Measurements from ENCODE around the gene MAGI2.

MAGI2 gene

GRCh38 chr7:79308192-79308591 is 145.3 kb downstream of the MAGI2 start:
- DNase-seq (ENCODE audit: low spot score in 2 of 2) = no peak
- Mint-ChIP-seq H3K4me1 (no peaks in the 10 kb centered on the region), H3K27me3 (no peaks in the 10 kb centered on the region), H3K36me3 (ENCODE audit: insufficient read depth) (no peaks in the 10 kb centered on the region), H3K27ac (ENCODE audit: low read depth) (no peak overlapping the region), H3K4me3 (no peak overlapping the region), H3K9me3 (no peaks in the 10 kb centered on the region)
- no peak for ATAC-seq (replicated peaks; ENCODE audit: extremely low read depth, poor library complexity, severe bottlenecking)

- DNase-seq (ENCODE audit: low spot score in 2 of 2) = no peak
- ATAC-seq (replicated peaks; ENCODE audit: extremely low read depth, poor library complexity, severe bottlenecking) = no peak
- no peak overlapping the region for H3K27ac Mint-ChIP-seq (ENCODE audit: low read depth)
- H3K4me1 Mint-ChIP-seq = no peaks in the 10 kb centered on the region
- H3K36me3 Mint-ChIP-seq (ENCODE audit: insufficient read depth) = no peaks in the 10 kb centered on the region
- no peak overlapping the region for H3K4me3 Mint-ChIP-seq
- H3K27me3 Mint-ChIP-seq = no peaks in the 10 kb centered on the region
- H3K9me3 Mint-ChIP-seq = no peaks in the 10 kb centered on the region
Observed at GRCh38 chr7:79307376-79307775, 146.1 kb downstream of the MAGI2 start.

- Mint-ChIP-seq H3K4me1 (no peaks in the 10 kb centered on the region), H3K4me3 (no peak overlapping the region), H3K27ac (ENCODE audit: low read depth) (no peak overlapping the region), H3K36me3 (ENCODE audit: insufficient read depth) (no peaks in the 10 kb centered on the region), H3K27me3 (no peaks in the 10 kb centered on the region), H3K9me3 (peaks cover 11% of the 10 kb centered on the region)
- ATAC-seq (replicated peaks; ENCODE audit: extremely low read depth, poor library complexity, severe bottlenecking) (no peak), DNase-seq (ENCODE audit: low spot score in 2 of 2) (no peak)
Observed at GRCh38 chr7:79304711-79305110, 148.8 kb downstream of the MAGI2 start.

GRCh38 chr7:79302293-79302692 is 151.2 kb downstream of the MAGI2 start:
- DNase-seq (ENCODE audit: low spot score in 2 of 2) = no peak
- H3K9me3 Mint-ChIP-seq = peaks cover 17% of the 10 kb centered on the region
- ATAC-seq (replicated peaks; ENCODE audit: extremely low read depth, poor library complexity, severe bottlenecking) = no peak
- H3K27ac Mint-ChIP-seq (ENCODE audit: low read depth) = no peak overlapping the region
- H3K4me3 Mint-ChIP-seq = no peak overlapping the region
- no peaks in the 10 kb centered on the region for H3K4me1 Mint-ChIP-seq
- H3K36me3 Mint-ChIP-seq (ENCODE audit: insufficient read depth) = no peaks in the 10 kb centered on the region
- H3K27me3 Mint-ChIP-seq = no peaks in the 10 kb centered on the region

- Mint-ChIP-seq H3K27me3 (no peaks in the 10 kb centered on the region), H3K4me3 (no peak overlapping the region), H3K4me1 (no peaks in the 10 kb centered on the region), H3K9me3 (peaks cover 21% of the 10 kb centered on the region), H3K36me3 (ENCODE audit: insufficient read depth) (no peaks in the 10 kb centered on the region), H3K27ac (ENCODE audit: low read depth) (no peak overlapping the region)
- DNase-seq (ENCODE audit: low spot score in 2 of 2) (no peak), ATAC-seq (replicated peaks; ENCODE audit: extremely low read depth, poor library complexity, severe bottlenecking) (no peak)
Observed at GRCh38 chr7:79301419-79301818, 152.0 kb downstream of the MAGI2 start.

- no peaks in the 10 kb centered on the region for H3K4me1 Mint-ChIP-seq
- ATAC-seq (replicated peaks; ENCODE audit: extremely low read depth, poor library complexity, severe bottlenecking) (no peak), DNase-seq (ENCODE audit: low spot score in 2 of 2) (no peak)
- H3K27me3 Mint-ChIP-seq = no peaks in the 10 kb centered on the region
- H3K27ac Mint-ChIP-seq (ENCODE audit: low read depth) = no peak overlapping the region
- no peak overlapping the region for H3K4me3 Mint-ChIP-seq
- peaks cover 23% of the 10 kb centered on the region for H3K9me3 Mint-ChIP-seq
- H3K36me3 Mint-ChIP-seq (ENCODE audit: insufficient read depth) = no peaks in the 10 kb centered on the region
Observed at GRCh38 chr7:79300573-79300972, 152.9 kb downstream of the MAGI2 start.

GRCh38 chr7:79298145-79298760 is 155.2 kb downstream of the MAGI2 start:
- Mint-ChIP-seq H3K27ac (ENCODE audit: low read depth) (no peak overlapping the region), H3K27me3 (no peaks in the 10 kb centered on the region), H3K9me3 (peaks cover 23% of the 10 kb centered on the region), H3K4me3 (no peak overlapping the region), H3K4me1 (no peaks in the 10 kb centered on the region), H3K36me3 (ENCODE audit: insufficient read depth) (no peaks in the 10 kb centered on the region)
- no peak for ATAC-seq (replicated peaks; ENCODE audit: extremely low read depth, poor library complexity, severe bottlenecking)
- DNase-seq (ENCODE audit: low spot score in 2 of 2) = no peak

- DNase-seq (ENCODE audit: low spot score in 2 of 2) (no peak), ATAC-seq (replicated peaks; ENCODE audit: extremely low read depth, poor library complexity, severe bottlenecking) (no peak)
- peaks cover 26% of the 10 kb centered on the region for H3K9me3 Mint-ChIP-seq
- H3K4me1 Mint-ChIP-seq = no peaks in the 10 kb centered on the region
- no peak overlapping the region for H3K27ac Mint-ChIP-seq (ENCODE audit: low read depth)
- H3K27me3 Mint-ChIP-seq = no peaks in the 10 kb centered on the region
- H3K36me3 Mint-ChIP-seq (ENCODE audit: insufficient read depth) = no peaks in the 10 kb centered on the region
- H3K4me3 Mint-ChIP-seq = no peak overlapping the region
Observed at GRCh38 chr7:79296553-79297320, 156.7 kb downstream of the MAGI2 start.

GRCh38 chr7:79293655-79294142 is 159.8 kb downstream of the MAGI2 start:
- Mint-ChIP-seq H3K4me3 (no peak overlapping the region), H3K36me3 (ENCODE audit: insufficient read depth) (no peaks in the 10 kb centered on the region), H3K27ac (ENCODE audit: low read depth) (no peak overlapping the region), H3K4me1 (no peaks in the 10 kb centered on the region), H3K9me3 (peaks cover 12% of the 10 kb centered on the region), H3K27me3 (no peaks in the 10 kb centered on the region)
- no peak for DNase-seq (ENCODE audit: low spot score in 2 of 2)
- no peak for ATAC-seq (replicated peaks; ENCODE audit: extremely low read depth, poor library complexity, severe bottlenecking)

- DNase-seq (ENCODE audit: low spot score in 2 of 2) (no peak), ATAC-seq (replicated peaks; ENCODE audit: extremely low read depth, poor library complexity, severe bottlenecking) (no peak)
- H3K27me3 Mint-ChIP-seq = no peaks in the 10 kb centered on the region
- H3K27ac Mint-ChIP-seq (ENCODE audit: low read depth) = no peak overlapping the region
- H3K4me1 Mint-ChIP-seq = no peaks in the 10 kb centered on the region
- peaks cover 12% of the 10 kb centered on the region for H3K9me3 Mint-ChIP-seq
- no peaks in the 10 kb centered on the region for H3K36me3 Mint-ChIP-seq (ENCODE audit: insufficient read depth)
- H3K4me3 Mint-ChIP-seq = no peak overlapping the region
Observed at GRCh38 chr7:79292834-79293233, 160.6 kb downstream of the MAGI2 start.

GRCh38 chr7:79291498-79291865 is 162.0 kb downstream of the MAGI2 start:
- DNase-seq (ENCODE audit: low spot score in 2 of 2) = no peak
- Mint-ChIP-seq H3K36me3 (ENCODE audit: insufficient read depth) (no peaks in the 10 kb centered on the region), H3K27ac (ENCODE audit: low read depth) (no peak overlapping the region), H3K27me3 (no peaks in the 10 kb centered on the region), H3K4me1 (no peaks in the 10 kb centered on the region), H3K9me3 (peaks cover 9% of the 10 kb centered on the region), H3K4me3 (no peak overlapping the region)
- no peak for ATAC-seq (replicated peaks; ENCODE audit: extremely low read depth, poor library complexity, severe bottlenecking)

- no peak overlapping the region for H3K27ac Mint-ChIP-seq (ENCODE audit: low read depth)
- no peaks in the 10 kb centered on the region for H3K36me3 Mint-ChIP-seq (ENCODE audit: insufficient read depth)
- no peak for ATAC-seq (replicated peaks; ENCODE audit: extremely low read depth, poor library complexity, severe bottlenecking)
- H3K4me3 Mint-ChIP-seq = no peak overlapping the region
- peaks cover 6% of the 10 kb centered on the region for H3K9me3 Mint-ChIP-seq
- no peak for DNase-seq (ENCODE audit: low spot score in 2 of 2)
- no peaks in the 10 kb centered on the region for H3K27me3 Mint-ChIP-seq
- no peaks in the 10 kb centered on the region for H3K4me1 Mint-ChIP-seq
Observed at GRCh38 chr7:79290841-79291497, 162.5 kb downstream of the MAGI2 start.

GRCh38 chr7:79290398-79290797 is 163.1 kb downstream of the MAGI2 start:
- Mint-ChIP-seq H3K4me1 (no peaks in the 10 kb centered on the region), H3K27me3 (no peaks in the 10 kb centered on the region)
- no peak for ATAC-seq (replicated peaks; ENCODE audit: extremely low read depth, poor library complexity, severe bottlenecking)

More at GRCh38 chr7:79290398-79290797, 163.1 kb downstream of the MAGI2 start:
- Mint-ChIP-seq H3K4me3 (no peak overlapping the region), H3K27ac (ENCODE audit: low read depth) (no peak overlapping the region), H3K36me3 (ENCODE audit: insufficient read depth) (no peaks in the 10 kb centered on the region), H3K9me3 (peaks cover 6% of the 10 kb centered on the region)
- DNase-seq (ENCODE audit: low spot score in 2 of 2) = no peak

Measured in central memory CD8-positive, alpha-beta T cell (primary cell).